Endodermal cell (in vitro differentiated cells): ENCODE results near the gene GRIK3. TPM values are rescaled to one million over a fixed set of nuclear protein-coding genes. Genes with fewer than 3 reads are reported as not detected.
A peak's percentile ranks its signal among the peaks of the same experiment; 100 is the strongest.

Experiments used
- DNase-seq: peaks from one replicate; pipeline ENCODE4 v3.0.0-alpha.2; 2017
- H3K27ac ChIP-seq: 2 replicates; pipeline ENCODE4 v1.5.1; 2013; ENCODE audit warnings: mild to moderate bottlenecking, low read depth, low read length, moderate library complexity
- H3K27me3 ChIP-seq: 2 replicates; pipeline ENCODE4 v1.6.1; 2013; ENCODE audit warnings: mild to moderate bottlenecking, low read length, moderate library complexity; ENCODE audit not compliant: insufficient read depth, control insufficient read depth, poor library complexity, severe bottlenecking
- H3K36me3 ChIP-seq: 2 replicates; pipeline ENCODE4 v1.7.0; 2013; ENCODE audit warnings: mild to moderate bottlenecking, low read length, moderate library complexity; ENCODE audit not compliant: control insufficient read depth, insufficient read depth
- H3K4me1 ChIP-seq: one replicate; pipeline ENCODE4 v1.7.0; 2013; ENCODE audit warnings: low read length; ENCODE audit not compliant: control insufficient read depth, insufficient read depth
- H3K4me3 ChIP-seq: 2 replicates; pipeline ENCODE4 v1.5.1; 2013; ENCODE audit warnings: mild to moderate bottlenecking, low read length, moderate library complexity
- H3K9ac ChIP-seq: 2 replicates; pipeline ENCODE4 v1.6.1; 2013; ENCODE audit warnings: mild to moderate bottlenecking, low read length, moderate library complexity; ENCODE audit not compliant: poor library complexity, severe bottlenecking; ENCODE audit errors: extremely low read depth
- H3K9me3 ChIP-seq: 2 replicates; pipeline ENCODE4 v1.6.1; 2013; ENCODE audit warnings: mild to moderate bottlenecking, low read length, moderate library complexity; ENCODE audit not compliant: control insufficient read depth
- H3K27ac Mint-ChIP-seq: 2 replicates; pipeline ENCODE4 v1.8.0; 2020; ENCODE audit warnings: mixed read lengths
- H3K27me3 Mint-ChIP-seq: 2 replicates; pipeline ENCODE4 v1.8.0; 2021; ENCODE audit warnings: mild to moderate bottlenecking, mixed read lengths; ENCODE audit not compliant: insufficient read depth
- H3K36me3 Mint-ChIP-seq: 2 replicates; pipeline ENCODE4 v1.8.0; 2020; ENCODE audit warnings: low read depth, mixed read lengths
- H3K4me1 Mint-ChIP-seq: 2 replicates; pipeline ENCODE4 v1.8.0; 2020; ENCODE audit warnings: mixed read lengths
- H3K4me3 Mint-ChIP-seq: 2 replicates; pipeline ENCODE4 v1.8.0; 2020; ENCODE audit warnings: mild to moderate bottlenecking, moderate library complexity, mixed read lengths
- H3K9me3 Mint-ChIP-seq: 2 replicates; pipeline ENCODE4 v1.8.0; 2020; ENCODE audit warnings: mild to moderate bottlenecking, mixed read lengths
- CTCF ChIP-seq: fragments of 200-600 bp; sonication (generic); conservative IDR thresholded peaks from 2 replicates; pipeline ENCODE4 v1.5.0; 2021; ENCODE audit warnings: antibody characterized with exemption, mild to moderate bottlenecking
- WGBS, 2 experiments: methylation state at CpG; one replicate each; pipeline versions ENCODE4 v1.1.5 to v1.1.7; 2013; ENCODE audit warnings: missing lambda C conversion rate in 2 of 2, mixed read lengths in 1 of 2; ENCODE audit not compliant: insufficient coverage in 1 of 2, insufficient read length in 1 of 2; 5-methylcytosine and 5-hydroxymethylcytosine counted together
- total RNA-seq, 2 donors: library from RNA; stranded (reverse); fragmentation: NEBNext Ultra II Directional in 1 of 2; extraction: Animal tissue kit (Norgen Biotek cat#: 25700) in 1 of 2; gene quantifications; 2 replicates in 1 of 2; 3 replicates in 1 of 2; pipeline ENCODE4 v1.2.1, GENCODE V29; 2021

GRIK3 gene
- total RNA-seq, 2 donors from 2014 or later: 13.4 to 32.4 TPM

GRCh38 chr1:36880155-36881067 lies 153.9 kb downstream of the GRIK3 start:
- TF ChIP-seq CTCF: no peak
- DNase-seq: peak; percentile 25
- Histone ChIP-seq H3K4me3 (no peak overlapping the region), H3K36me3 (no peaks in the 10 kb centered on the region), H3K4me1 (no peaks in the 10 kb centered on the region), H3K27ac (no peak overlapping the region), H3K9ac (no peak overlapping the region), H3K9me3 (no peaks in the 10 kb centered on the region), H3K27me3 (no peaks in the 10 kb centered on the region)
- no peak overlapping the region for H3K27ac Mint-ChIP-seq
- no peaks in the 10 kb centered on the region for H3K9me3 Mint-ChIP-seq
- H3K4me3 Mint-ChIP-seq: no peak overlapping the region
- H3K4me1 Mint-ChIP-seq: no peaks in the 10 kb centered on the region
- H3K36me3 Mint-ChIP-seq: no peaks in the 10 kb centered on the region
- H3K27me3 Mint-ChIP-seq: no peaks in the 10 kb centered on the region
- 91 to 94% methylated on average over 10 to 22 of the region's 22 CpGs for WGBS, 2 experiments

- Histone ChIP-seq H3K27me3 (no peaks in the 10 kb centered on the region), H3K9me3 (no peaks in the 10 kb centered on the region), H3K4me1 (no peaks in the 10 kb centered on the region), H3K4me3 (no peak overlapping the region), H3K36me3 (no peaks in the 10 kb centered on the region), H3K27ac (no peak overlapping the region), H3K9ac (no peak overlapping the region)
- H3K4me1 Mint-ChIP-seq: peaks cover 6% of the 10 kb centered on the region
- peaks cover 3% of the 10 kb centered on the region for H3K27me3 Mint-ChIP-seq
- no peak overlapping the region for H3K4me3 Mint-ChIP-seq
- TF ChIP-seq CTCF: no peak
- H3K27ac Mint-ChIP-seq: no peak overlapping the region
- H3K36me3 Mint-ChIP-seq: no peaks in the 10 kb centered on the region
- DNase-seq: no peak
- no peaks in the 10 kb centered on the region for H3K9me3 Mint-ChIP-seq
- WGBS, 2 experiments: 91 to 92% methylated on average over 3 to 6 of the region's 6 CpGs
Measured at GRCh38 chr1:36879613-36880012, 154.7 kb downstream of the GRIK3 start.

GRCh38 chr1:36876990-36877389 lies 157.3 kb downstream of the GRIK3 start:
- peaks cover 6% of the 10 kb centered on the region for H3K4me1 Mint-ChIP-seq
- no peak for TF ChIP-seq CTCF
- no peak overlapping the region for H3K4me3 Mint-ChIP-seq
- Histone ChIP-seq H3K27me3 (no peaks in the 10 kb centered on the region), H3K4me3 (no peak overlapping the region), H3K36me3 (no peaks in the 10 kb centered on the region), H3K4me1 (no peaks in the 10 kb centered on the region), H3K9ac (no peak overlapping the region), H3K9me3 (no peaks in the 10 kb centered on the region), H3K27ac (no peak overlapping the region)
- H3K27ac Mint-ChIP-seq: no peak overlapping the region
- no peak for DNase-seq
- H3K9me3 Mint-ChIP-seq: no peaks in the 10 kb centered on the region
- H3K27me3 Mint-ChIP-seq: peaks cover 4% of the 10 kb centered on the region
- 86 to 90% methylated on average over 1 of the region's 1 CpG for WGBS, 2 experiments
- H3K36me3 Mint-ChIP-seq: no peaks in the 10 kb centered on the region
